Myocyte (in vitro differentiated cells): ENCODE measurements around the gene CGB2. TPM values are rescaled to one million over a fixed set of nuclear protein-coding genes. Genes with fewer than 3 reads are reported as not detected.
A peak's percentile ranks its signal among the peaks of the same experiment; 100 is the strongest.
"Not testable (repeated sequence)": the region's sequence is repeated elsewhere in the genome, so short reads cannot be mapped to it uniquely, and the experiment has no call there.

Experiments used
- DNase-seq: peaks from one replicate; pipeline ENCODE4 v3.0.0-alpha.2; 2012; ENCODE audit warnings: low read depth
- total RNA-seq: library from RNA; depleted of rRNA; stranded (reverse); fragments of >200 nt; gene quantifications from 2 replicates; pipeline ENCODE4 v1.2.3, GENCODE V29; 2014

CGB2 gene
- total RNA-seq, 1 donor from 2014 or later: not detected

DNA sequence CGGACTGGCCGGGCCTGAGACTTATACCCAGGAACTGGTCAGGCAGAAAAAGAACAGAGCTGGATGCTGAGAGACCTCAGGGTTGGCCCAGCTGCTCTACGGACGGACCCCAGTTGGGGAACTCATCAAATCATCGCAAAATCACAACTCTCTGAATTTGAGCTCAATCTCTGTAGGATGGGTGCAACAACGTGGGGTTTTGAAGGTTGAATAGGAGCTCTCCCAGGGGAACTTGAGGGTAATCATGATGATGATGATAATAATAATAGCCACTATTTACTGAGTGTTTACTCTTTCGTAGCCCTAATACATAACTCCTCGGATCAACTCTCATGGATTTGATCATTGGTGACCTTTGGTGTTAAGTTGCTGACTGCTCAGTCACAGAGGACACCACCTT is 1.4 kb upstream of the CGB2 start:
- not testable (repeated sequence) for DNase-seq

DNA sequence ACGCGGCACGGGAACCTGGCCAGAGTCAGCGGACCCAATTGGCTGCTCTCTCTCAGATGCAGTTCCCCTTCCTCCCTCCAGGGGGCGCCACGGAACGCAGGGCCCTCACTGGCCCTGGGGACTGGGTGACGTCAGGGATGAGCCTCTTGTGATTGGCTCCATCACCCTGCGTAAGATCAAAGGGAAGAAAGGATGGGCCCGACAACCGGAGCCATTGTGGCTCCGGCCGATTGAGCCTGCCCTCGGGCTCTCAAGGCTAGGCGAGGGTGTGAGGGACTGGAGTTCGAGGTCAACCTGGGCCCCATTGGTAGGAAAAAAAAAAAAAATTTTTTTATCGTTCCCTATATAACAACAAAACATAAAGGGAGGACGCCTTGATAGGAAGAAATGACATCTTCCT is 5.1 kb downstream of the CGB2 start, which contains the start of gene CGB1:
CGB1 (minus strand) TSS at position 81 of the 400 bp plus-strand sequence. CDS start 184 bp downstream, outside the sequence.
- not testable (repeated sequence) for DNase-seq

- not testable (repeated sequence) for DNase-seq
These were observed 6.4 kb downstream of the CGB2 start for GRCh38 chr19:49038111-49038510.

GRCh38 chr19:49038557-49039276 is 7.0 kb downstream of the CGB2 start:
- peak; percentile 59 for DNase-seq

DNA sequence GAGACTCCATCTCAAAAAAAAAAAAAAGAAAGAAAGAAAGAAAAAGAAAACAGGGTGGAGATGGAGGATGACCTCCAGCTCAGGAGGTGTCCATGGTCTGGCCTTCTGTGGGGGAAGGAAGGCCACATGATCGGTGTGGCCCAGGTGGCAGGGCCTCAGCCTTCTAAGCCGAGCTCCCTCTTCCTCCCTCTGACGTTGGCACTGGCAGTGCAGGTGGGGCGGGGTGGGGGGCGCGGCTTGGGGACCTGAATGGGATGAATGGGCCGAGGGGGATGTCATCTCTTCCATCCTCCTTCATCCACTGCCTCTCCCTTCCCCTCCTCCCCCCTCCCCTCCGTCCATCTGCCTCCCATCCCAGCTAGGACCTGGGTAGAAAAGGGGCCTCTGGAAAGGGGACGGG is 8.0 kb downstream of the CGB2 start:
- not testable (repeated sequence) for DNase-seq

DNA sequence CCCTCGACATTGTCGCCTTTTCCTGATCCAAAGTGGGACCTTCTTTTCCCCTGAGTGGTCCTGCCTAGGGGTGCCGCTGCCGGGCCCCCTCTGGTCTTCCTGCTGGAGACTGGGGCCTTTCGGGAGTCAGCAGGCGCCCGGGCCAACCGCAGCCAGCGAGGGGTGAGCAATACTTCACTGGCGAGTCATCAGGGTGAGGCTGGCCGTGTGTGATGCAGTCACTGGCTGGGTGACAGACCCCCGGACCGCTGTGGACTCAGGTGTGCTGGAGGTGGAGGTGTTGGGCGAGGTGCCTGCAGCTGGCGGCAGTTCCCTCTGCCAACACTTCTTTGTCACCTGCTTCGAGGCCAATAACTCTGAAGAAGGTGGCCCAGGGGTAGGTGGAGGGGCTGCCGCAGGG is 10.5 kb downstream of the CGB2 start:
- DNase-seq: no peak

DNA sequence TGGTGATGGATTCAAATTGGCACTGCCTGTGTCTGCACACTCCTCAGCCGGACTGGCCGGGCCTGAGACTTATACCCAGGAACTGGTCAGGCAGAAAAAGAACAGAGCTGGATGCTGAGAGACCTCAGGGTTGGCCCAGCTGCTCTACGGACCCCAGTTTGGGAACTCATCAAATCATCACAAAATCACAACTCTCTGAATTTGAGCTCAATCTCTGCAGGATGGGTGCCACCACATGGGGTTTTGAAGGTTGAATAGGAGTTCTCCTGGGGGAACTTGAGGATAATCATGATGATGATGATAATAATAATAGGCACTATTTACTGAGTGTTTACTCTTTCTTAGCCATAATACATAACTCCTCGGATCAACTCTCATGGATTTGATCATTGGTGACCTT is 11.0 kb downstream of the CGB2 start:
- DNase-seq: not testable (repeated sequence)

- DNase-seq: not testable (repeated sequence)
These were observed 11.9 kb downstream of the CGB2 start, which contains the start of gene CGB5 for GRCh38 chr19:49043548-49043947. CGB5 (plus strand) TSS chr19:49043848; CDS start chr19:49044210, 362 bp downstream.

- not testable (repeated sequence) for DNase-seq
These were observed 17.3 kb downstream of the CGB2 start, which contains the start of gene CGB8 for GRCh38 chr19:49049011-49049410. CGB8 (minus strand) TSS chr19:49049111; CDS start chr19:49048739, 372 bp downstream.

GRCh38 chr19:49049834-49050233 is 18.1 kb downstream of the CGB2 start:
- DNase-seq: not testable (repeated sequence)

GRCh38 chr19:49050376-49051033 is 18.8 kb downstream of the CGB2 start:
- DNase-seq: peak; percentile 61

DNA sequence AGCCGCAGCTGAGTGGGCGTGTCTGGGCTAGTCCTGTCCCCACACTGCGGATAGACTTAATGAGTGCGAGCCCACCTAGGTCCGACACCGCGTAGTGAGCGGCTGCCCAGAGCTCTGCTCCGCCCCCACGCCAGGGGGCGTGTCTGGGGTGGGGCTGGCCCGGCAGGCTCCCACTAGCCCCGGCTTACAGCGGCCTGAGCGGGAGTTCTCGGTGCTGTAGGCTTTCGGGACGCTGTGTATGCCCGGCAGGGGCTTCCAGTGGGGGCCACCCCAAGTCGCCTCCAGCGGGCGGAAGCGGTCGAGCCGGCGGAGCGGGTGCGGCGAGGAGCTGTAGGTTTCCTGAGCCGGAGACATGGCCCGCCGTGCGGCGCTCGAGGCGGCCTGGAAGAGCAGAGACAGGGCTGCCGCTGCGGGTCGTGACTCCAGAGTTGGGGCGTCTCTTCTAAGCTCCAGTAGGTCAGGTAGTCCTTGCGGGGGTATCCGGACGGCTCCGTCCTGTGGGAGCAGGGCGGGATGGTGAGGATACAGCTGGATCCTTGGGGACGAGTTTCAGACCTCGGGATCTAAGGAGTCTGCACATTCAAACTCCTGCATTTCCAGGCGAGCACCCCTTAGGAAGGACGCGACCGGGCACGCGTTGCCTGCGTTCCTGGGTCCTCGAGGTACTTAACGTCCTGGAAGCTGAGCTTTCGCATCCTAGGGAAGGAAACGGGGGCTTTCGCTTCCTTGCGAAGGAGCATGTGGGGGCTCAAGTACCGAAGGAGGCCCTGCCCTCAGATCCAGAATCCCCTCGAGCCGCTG is 24.6 kb downstream of the CGB2 start:
- DNase-seq: peak; percentile 57

- not testable (repeated sequence) for DNase-seq
These were observed 25.4 kb downstream of the CGB2 start for GRCh38 chr19:49056902-49057596.

GRCh38 chr19:49057636-49058234 is 26.0 kb downstream of the CGB2 start, which contains the start of gene CGB7:
CGB7 (minus strand) TSS chr19:49057749; CDS start chr19:49055375, 2,374 bp downstream.
- DNase-seq: peak; percentile 71

GRCh38 chr19:49058562-49058961 is 26.9 kb downstream of the CGB2 start:
- DNase-seq: no peak

DNA sequence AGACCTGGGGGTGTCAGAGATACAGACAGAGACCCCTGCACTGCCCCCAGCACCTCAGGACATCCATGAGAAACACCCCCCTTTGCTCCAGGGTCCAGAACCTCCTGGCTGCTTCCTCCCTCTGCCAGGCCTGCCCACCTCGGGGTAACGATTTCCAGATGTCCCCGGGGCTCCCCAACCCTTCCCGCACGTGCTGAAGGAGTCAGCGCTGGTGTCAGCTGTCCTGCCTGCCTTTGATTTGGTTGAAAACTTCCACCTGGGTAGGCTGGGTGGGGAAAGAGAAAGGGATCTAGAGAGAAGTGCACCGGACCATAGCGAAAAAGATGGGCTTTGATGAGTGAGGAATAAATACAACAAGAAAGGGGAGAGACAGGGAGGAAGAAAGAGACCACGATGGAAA is 27.4 kb downstream of the CGB2 start:
- no peak for DNase-seq

- no peak for DNase-seq
These were observed 29.3 kb downstream of the CGB2 start for GRCh38 chr19:49061000-49061399.

DNA sequence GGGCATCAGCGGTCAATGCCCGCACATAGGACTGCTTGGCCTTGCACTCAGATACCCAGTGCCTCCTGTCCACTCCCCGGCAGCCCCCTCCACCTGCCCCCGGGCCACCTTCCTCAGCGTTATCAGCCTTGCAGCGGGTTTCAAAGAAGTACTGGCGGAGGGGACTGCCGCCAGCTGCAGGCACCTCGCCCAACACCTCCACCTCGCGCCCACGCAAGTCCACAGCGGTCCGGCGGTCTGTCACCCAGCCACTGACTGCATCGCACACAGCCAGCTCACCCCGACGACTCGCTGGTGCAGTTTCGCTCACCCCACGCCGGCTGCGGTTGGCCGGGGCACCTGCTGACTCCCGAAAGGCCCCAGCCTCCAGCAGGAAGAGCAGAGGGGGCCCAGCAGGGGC is 29.8 kb downstream of the CGB2 start:
- DNase-seq: no peak

DNA sequence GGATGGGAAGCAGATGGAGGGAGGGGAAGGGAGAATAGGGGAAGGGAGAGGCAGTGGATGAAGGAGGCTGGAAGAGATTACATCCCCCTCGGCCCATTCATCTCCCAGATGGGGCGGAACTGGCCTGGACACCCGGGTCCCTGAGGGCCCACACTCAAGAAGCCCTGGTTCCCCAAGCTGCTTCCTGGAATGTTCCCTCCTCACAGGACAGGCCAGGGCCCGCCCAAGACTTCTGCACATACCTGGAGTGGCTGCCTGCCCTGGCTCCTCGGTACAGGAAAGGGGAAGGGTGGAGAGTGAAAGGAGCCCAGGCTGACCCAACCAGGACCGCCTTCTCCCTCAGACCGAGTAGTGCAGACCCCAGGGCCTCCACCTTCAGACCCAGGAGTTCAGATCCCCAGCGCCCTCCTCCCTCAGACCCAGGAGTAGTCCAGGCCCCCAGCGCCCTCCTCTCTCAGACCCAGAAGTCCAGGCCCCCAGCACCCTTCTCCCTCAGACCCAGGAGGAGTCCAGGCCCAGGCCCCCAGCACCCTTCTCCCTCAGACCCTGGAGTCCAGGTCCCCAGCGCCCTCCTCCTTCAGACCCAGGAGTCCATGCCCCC is 32.4 kb downstream of the CGB2 start:
- no peak for DNase-seq
